Right lobe of liver (tissue), 6 donors: ENCODE data around the gene CCM2. TPM values are rescaled to one million over a fixed set of nuclear protein-coding genes. Genes with fewer than 3 reads are reported as not detected.
"Not testable (repeated sequence)": the region's sequence is repeated elsewhere in the genome, so short reads cannot be mapped to it uniquely, and the experiment has no call there.

Experiments
- ATAC-seq, 4 donors: fragments of 200-7000 bp; cut with Tn5 transposase; one replicate each; pipeline ENCODE4 v1.9.1; 2020; ENCODE audit warnings: mild to moderate bottlenecking in 4 of 4, moderate library complexity in 4 of 4
- DNase-seq, 3 donors: peaks; one replicate each; pipeline ENCODE4 v3.0.0-alpha.2; 2020
- H3K27ac ChIP-seq, 3 donors: fragments of 200-600 bp; one replicate each; pipeline ENCODE4 v1.8.0; 2022
- H3K27me3 ChIP-seq, 2 donors: fragments of 200-600 bp; one replicate each; pipeline ENCODE4 v1.8.0; 2022
- H3K36me3 ChIP-seq, 4 donors: fragments of 200-600 bp; sonication (generic) in 1 of 4; one replicate each; pipeline versions ENCODE4 v1.5.1 to v1.8.0; 2017 to 2022; ENCODE audit warnings: control low read depth in 1 of 4
- H3K4me1 ChIP-seq, 4 donors: fragments of 200-600 bp; sonication (generic) in 1 of 4; one replicate each; pipeline versions ENCODE4 v1.5.1 to v1.8.0; 2017 to 2022; ENCODE audit warnings: control low read depth in 1 of 4
- H3K4me3 ChIP-seq, 3 donors: fragments of 200-600 bp; one replicate each; pipeline ENCODE4 v1.8.0; 2022
- H3K9me3 ChIP-seq, 4 donors: fragments of 200-600 bp; sonication (generic) in 1 of 4; one replicate each; pipeline versions ENCODE4 v1.5.1 to v1.8.0; 2017 to 2022; ENCODE audit warnings: control low read depth in 1 of 4
- POLR2A ChIP-seq: fragments of 450-650 bp; IDR thresholded peaks from one replicate; pipeline ENCODE4 v1.6.1; 2017; ENCODE audit warnings: antibody characterized with exemption, mild to moderate bottlenecking
- WGBS: methylation state at CpG from one replicate; pipeline ENCODE4 v1.1.6; 2018; ENCODE audit warnings: low coverage, low lambda C conversion rate; ENCODE audit not compliant: insufficient coverage; ENCODE audit errors: missing lambda C conversion rate; 5-methylcytosine and 5-hydroxymethylcytosine counted together
- intact Hi-C, 2 donors: fragments of 100-400 bp; cut with DNase I; formaldehyde crosslinking; loops; one replicate each; pipeline versions ENCODE4 v1.11.2 to v1.14.1; 2022
- total RNA-seq, 6 experiments: library from RNA; depleted of rRNA in 2 of 6; stranded (reverse); fragments of >200 nt in 2 of 6; fragmentation: NEBNext Ultra II Directional in 3 of 6; extraction: Animal tissue kit (Norgen Biotek cat#: 25700) in 3 of 6; gene quantifications; one replicate each; pipeline versions ENCODE4 v1.1.0 to v1.2.4, GENCODE V29; 2016 to 2023
- TF ChIP-seq, protein P1 (sequence below), 4 donors: fragments of 200-600 bp in 3 of 4; fragments of 450-650 bp in 1 of 4; IDR thresholded peaks; one replicate each; pipeline versions ENCODE4 v1.5.1 to v1.8.0; 2016 to 2022; ENCODE audit warnings: antibody characterized with exemption in 4 of 4, mild to moderate bottlenecking in 2 of 4
- donor health status: DM: no; HTN: yes; CAD: no.
- donor health status: DM: no; HTN: no; CAD: no.
- donor health status: DM: no; HTN: no; CAD: no.
- donor health status: DM: no; HTN: yes; CAD: no.
- donor health status: DM: no; HTN: yes; CAD: no.

The CCM2 gene
- total RNA-seq, 6 experiments from 2014 or later: 29.4 to 70.7 (median 37.9) TPM

GRCh38 chr7:45033931-45034290 lies 33.9 kb downstream of the CCM2 start:
- H3K4me3 ChIP-seq: no peak overlapping the region
- peak overlapping the region in 1 of 3 donors; percentile 27 for H3K27ac ChIP-seq
- intact Hi-C loops: no loop called here
- peaks cover 0 to 7% (median under 1%) of the 10 kb centered on the region in 4 donors for H3K36me3 ChIP-seq
- peak in 1 of 3 donors; percentile 58 for DNase-seq
- TF ChIP-seq, protein P1, sequence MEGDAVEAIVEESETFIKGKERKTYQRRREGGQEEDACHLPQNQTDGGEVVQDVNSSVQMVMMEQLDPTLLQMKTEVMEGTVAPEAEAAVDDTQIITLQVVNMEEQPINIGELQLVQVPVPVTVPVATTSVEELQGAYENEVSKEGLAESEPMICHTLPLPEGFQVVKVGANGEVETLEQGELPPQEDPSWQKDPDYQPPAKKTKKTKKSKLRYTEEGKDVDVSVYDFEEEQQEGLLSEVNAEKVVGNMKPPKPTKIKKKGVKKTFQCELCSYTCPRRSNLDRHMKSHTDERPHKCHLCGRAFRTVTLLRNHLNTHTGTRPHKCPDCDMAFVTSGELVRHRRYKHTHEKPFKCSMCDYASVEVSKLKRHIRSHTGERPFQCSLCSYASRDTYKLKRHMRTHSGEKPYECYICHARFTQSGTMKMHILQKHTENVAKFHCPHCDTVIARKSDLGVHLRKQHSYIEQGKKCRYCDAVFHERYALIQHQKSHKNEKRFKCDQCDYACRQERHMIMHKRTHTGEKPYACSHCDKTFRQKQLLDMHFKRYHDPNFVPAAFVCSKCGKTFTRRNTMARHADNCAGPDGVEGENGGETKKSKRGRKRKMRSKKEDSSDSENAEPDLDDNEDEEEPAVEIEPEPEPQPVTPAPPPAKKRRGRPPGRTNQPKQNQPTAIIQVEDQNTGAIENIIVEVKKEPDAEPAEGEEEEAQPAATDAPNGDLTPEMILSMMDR (IDR thresholded peaks at IDR 0.05): no peak
- no peak for TF ChIP-seq POLR2A
- H3K9me3 ChIP-seq: no peaks in the 10 kb centered on the region
- H3K27me3 ChIP-seq: no peaks in the 10 kb centered on the region
- ATAC-seq: peak; percentile 57 to 78 (median 58)
- peaks cover 0 to 28% (median 12%) of the 10 kb centered on the region in 4 donors for H3K4me1 ChIP-seq
- WGBS: 44% methylated on average over 4 of the region's 4 CpGs

DNA sequence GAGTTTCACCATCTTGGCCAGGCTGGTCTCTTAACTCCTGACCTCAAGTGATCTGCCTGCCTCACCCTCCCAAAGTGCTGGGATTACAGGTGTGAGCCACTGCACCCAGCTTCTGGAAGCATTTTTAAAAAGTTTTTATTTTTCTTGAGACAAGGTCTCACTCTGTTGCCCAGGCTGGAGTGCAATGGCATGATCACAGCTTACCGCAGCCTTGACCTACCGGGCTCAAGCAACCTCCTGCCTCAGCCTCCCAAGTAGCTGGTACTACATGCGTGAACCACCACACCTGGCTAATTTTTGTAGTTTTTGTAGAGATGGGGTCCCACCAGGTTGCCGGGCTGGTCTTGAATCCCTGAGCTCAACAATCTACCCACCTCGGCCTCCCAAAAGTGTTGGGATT lies 34.7 kb downstream of the CCM2 start:
- H3K9me3 ChIP-seq, DNase-seq, H3K4me3 ChIP-seq, intact Hi-C loops, H3K27me3 ChIP-seq, H3K27ac ChIP-seq, ATAC-seq: not testable (repeated sequence)
- 85% methylated on average over 5 of the region's 5 CpGs for WGBS
- peaks cover 0 to 28% (median 12%) of the 10 kb centered on the region in 4 donors for H3K4me1 ChIP-seq
- peaks cover 0 to 15% (median 3%) of the 10 kb centered on the region in 4 donors for H3K36me3 ChIP-seq

- TF ChIP-seq POLR2A: no peak
- TF ChIP-seq, protein P1 (IDR thresholded peaks at IDR 0.05): no peak
- WGBS: 90% methylated on average over 4 of the region's 5 CpGs
- peaks cover 0 to 20% (median 4%) of the 10 kb centered on the region in 4 donors for H3K36me3 ChIP-seq
Measured at GRCh38 chr7:45035371-45035770, 35.4 kb downstream of the CCM2 start.

GRCh38 chr7:45035893-45036292 lies 35.9 kb downstream of the CCM2 start:
- H3K36me3 ChIP-seq: peaks cover 0 to 26% (median 7%) of the 10 kb centered on the region in 4 donors
- no peaks in the 10 kb centered on the region for H3K9me3 ChIP-seq
- DNase-seq: no peak
- no peak overlapping the region for H3K27ac ChIP-seq
- WGBS: 37% methylated on average over 6 of the region's 6 CpGs
- no peak overlapping the region for H3K4me3 ChIP-seq
- H3K27me3 ChIP-seq: no peaks in the 10 kb centered on the region
- ATAC-seq: no peak
- intact Hi-C loops: no loop called here
- H3K4me1 ChIP-seq: peaks cover 0 to 28% (median 12%) of the 10 kb centered on the region in 4 donors
- TF ChIP-seq, protein P1 (IDR thresholded peaks at IDR 0.05): no peak
- no peak for TF ChIP-seq POLR2A

More at GRCh38 chr7:45035371-45035770, 35.4 kb downstream of the CCM2 start:
- Histone ChIP-seq H3K4me3 (no peak overlapping the region), H3K27ac (no peak overlapping the region), H3K9me3 (no peaks in the 10 kb centered on the region), H3K27me3 (no peaks in the 10 kb centered on the region), H3K4me1 (peaks cover 0 to 28% (median 12%) of the 10 kb centered on the region in 4 donors)
- no peak for DNase-seq
- intact Hi-C loops: no loop called here
- no peak for ATAC-seq

GRCh38 chr7:45036317-45036716 lies 36.3 kb downstream of the CCM2 start:
- Histone ChIP-seq H3K9me3 (no peaks in the 10 kb centered on the region), H3K36me3 (peaks cover 0 to 30% (median 9%) of the 10 kb centered on the region in 4 donors), H3K27ac (no peak overlapping the region), H3K4me1 (peaks cover 0 to 28% (median 12%) of the 10 kb centered on the region in 4 donors), H3K27me3 (no peaks in the 10 kb centered on the region), H3K4me3 (no peak overlapping the region)
- ATAC-seq (peak in 2 of 4 donors; percentile 16 to 40), DNase-seq (no peak)
- intact Hi-C loops: no loop called here
- TF ChIP-seq, protein P1 (IDR thresholded peaks at IDR 0.05): no peak
- TF ChIP-seq POLR2A: no peak
- WGBS: 19% methylated on average over 3 of the region's 3 CpGs
